ENCODE data around the gene AFM. TPM values are rescaled to one million over a fixed set of nuclear protein-coding genes. Genes with fewer than 3 reads are reported as not detected.

Gene AFM
- total RNA-seq, 1 donor from 2014 or later = not detected

Other genes with a start within 250 kb of the AFM start
- gene ANKRD17, start 222.9 kb upstream of the AFM start, total RNA-seq = 65.8 TPM
- 0.48 TPM for gene ALB, start 77.5 kb upstream of the AFM start, total RNA-seq
- not detected for gene AFP, start 45.5 kb upstream of the AFM start, total RNA-seq
- not detected for gene RASSF6, start 138.7 kb downstream of the AFM start, total RNA-seq